Stimulated activated CD8-positive, alpha-beta memory T cell treated with anti-CD3 and anti-CD28 coated beads, Interleukin-7, amount 100 ng/mL, for 48 hours (primary cell): Measurements from ENCODE around the gene HADH.
"Not testable (repeated sequence)": the region's sequence is repeated elsewhere in the genome, so short reads cannot be mapped to it uniquely, and the experiment has no call there.

Experiments used
- DNase-seq, 2 donors: peaks; one replicate each; pipeline ENCODE4 v3.0.0-alpha.2; 2020; ENCODE audit warnings: low read depth in 1 of 2; ENCODE audit errors: extremely low read depth in 1 of 2

Gene HADH

GRCh38 chr4:108029731-108030130 lies 40.0 kb downstream of the HADH start:
- DNase-seq = no peak

- DNase-seq = peak; percentile 30 to 58
These were observed 40.6 kb downstream of the HADH start for GRCh38 chr4:108030332-108030731.

- peak in 1 of 2 donors; percentile 56 for DNase-seq
These were observed 41.9 kb downstream of the HADH start for GRCh38 chr4:108031427-108032083.

DNA sequence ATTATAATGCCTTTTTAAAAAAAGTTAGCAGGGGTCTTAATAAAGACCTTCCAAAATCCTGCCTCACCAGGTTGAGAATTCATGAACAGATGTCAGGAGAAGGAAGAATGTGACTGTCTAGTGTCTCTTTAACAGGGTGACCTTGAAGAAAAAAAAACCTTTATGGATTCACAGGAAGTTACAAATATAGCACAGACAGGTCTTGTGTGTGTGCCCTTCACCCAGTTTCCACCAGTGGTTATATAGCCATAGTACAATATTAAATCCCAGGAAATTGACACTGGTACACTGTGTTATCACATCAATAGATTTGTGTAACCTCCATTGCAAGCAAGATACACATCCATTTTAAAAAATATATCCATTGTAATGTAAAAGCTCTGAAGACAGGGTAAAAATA lies 43.7 kb downstream of the HADH start:
- no peak for DNase-seq

- DNase-seq = no peak
These were observed 44.9 kb downstream of the HADH start for GRCh38 chr4:108034565-108034964.

DNA sequence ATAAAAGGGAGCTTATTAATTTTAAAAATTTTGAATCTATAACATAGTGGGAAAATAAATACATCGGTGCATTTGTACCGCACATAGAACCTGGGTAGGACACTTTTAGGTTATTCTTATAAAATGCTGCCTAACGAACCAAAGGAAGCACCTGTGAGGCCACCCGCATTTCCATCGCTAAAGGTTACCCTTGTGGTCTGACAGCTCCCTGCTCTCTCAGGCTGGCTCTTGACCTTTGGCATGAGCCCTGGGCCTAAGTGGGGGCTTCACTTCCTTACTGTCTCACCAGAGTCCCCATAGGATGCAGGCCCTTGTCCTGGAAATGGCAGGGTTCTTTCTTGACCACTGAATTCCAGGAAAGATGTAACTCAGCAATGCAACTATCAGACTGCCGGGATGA lies 46.0 kb downstream of the HADH start:
- no peak for DNase-seq

DNA sequence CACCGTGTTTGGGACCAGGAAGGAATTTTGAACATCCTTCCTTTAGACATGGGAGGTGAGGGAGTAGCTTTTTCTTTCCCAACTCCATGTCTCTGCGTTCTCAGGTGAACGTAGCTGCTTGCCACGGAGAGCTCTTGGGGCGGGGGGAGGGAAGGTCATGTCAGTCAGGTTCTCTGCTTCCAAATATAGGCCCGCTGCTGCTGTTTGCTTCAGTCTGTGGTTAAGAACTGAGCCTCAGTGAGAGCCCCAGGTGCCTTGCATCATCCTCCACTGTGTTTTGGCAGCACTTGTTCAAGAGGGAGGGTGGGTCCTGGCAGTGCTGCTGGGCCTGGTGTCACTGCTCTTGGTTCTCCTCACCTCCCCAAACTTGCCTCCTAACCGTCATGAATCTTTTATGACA lies 46.5 kb downstream of the HADH start:
- DNase-seq = peak in 1 of 2 donors; percentile 67

DNA sequence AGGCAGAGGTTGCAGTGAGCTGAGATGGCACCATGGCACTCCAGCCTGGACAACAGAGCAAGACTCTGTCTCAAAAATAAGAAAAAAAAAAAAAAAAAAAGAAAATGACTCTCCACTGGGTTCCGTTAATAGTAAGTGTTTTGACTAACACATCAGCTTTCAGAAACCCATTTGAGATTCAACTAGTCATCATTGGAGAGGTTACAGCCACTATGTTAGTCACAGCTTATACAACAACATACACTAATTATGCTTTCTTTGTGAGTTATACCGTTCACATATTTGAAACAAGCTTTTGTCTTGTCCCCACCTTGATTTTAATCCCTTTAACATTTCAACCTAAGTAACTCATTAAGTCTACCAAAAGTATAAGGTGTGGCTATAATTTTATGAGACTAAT lies 48.2 kb downstream of the HADH start:
- no peak for DNase-seq

GRCh38 chr4:108042927-108043326 lies 53.2 kb downstream of the HADH start:
- no peak for DNase-seq

GRCh38 chr4:108043526-108043925 lies 53.8 kb downstream of the HADH start:
- DNase-seq = no peak

DNA sequence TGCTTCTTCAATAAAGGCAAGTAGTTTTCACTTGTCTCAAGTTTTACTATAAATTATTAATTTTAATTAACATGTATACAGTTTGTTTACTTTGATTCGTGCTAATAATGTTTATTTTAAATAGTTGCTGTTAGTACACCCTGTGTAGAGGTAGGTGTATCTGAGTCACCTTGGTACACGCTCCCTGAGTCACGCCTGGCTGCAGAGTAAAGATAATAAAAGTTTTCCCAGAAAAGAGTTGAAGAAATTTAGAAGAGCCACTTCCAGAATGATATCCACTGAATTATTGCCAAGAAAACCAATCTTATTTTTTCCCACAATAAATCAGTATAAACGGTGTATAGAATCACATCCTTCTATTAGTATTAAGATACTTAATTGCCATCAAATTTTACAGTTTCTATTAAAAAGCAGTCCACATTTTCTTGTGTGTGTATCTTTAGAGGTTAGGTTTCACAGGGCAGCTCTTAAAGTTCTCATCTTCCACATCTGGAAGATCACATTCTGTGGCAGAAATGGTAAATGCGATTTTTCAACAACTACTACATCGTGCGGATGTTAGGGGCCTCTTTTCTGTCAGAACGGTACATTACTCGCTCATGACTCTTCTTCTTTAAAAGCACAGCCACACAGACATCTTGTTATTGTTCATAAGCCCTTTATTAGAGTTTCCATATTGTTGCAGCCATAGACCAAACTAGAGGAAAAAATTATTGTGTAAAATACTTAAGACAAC lies 55.4 kb downstream of the HADH start:
- DNase-seq = no peak

GRCh38 chr4:108045687-108046024 lies 56.0 kb downstream of the HADH start:
- peak in 1 of 2 donors; percentile 26 for DNase-seq

GRCh38 chr4:108047199-108047598 lies 57.5 kb downstream of the HADH start:
- DNase-seq = no peak

- DNase-seq = no peak
These were observed 58.5 kb downstream of the HADH start for GRCh38 chr4:108048157-108048556.

- no peak for DNase-seq
These were observed 59.3 kb downstream of the HADH start for GRCh38 chr4:108048997-108049396.

- no peak for DNase-seq
These were observed 59.7 kb downstream of the HADH start for GRCh38 chr4:108049406-108049805.

GRCh38 chr4:108050166-108051111 lies 60.8 kb downstream of the HADH start:
- DNase-seq = not testable (repeated sequence)

DNA sequence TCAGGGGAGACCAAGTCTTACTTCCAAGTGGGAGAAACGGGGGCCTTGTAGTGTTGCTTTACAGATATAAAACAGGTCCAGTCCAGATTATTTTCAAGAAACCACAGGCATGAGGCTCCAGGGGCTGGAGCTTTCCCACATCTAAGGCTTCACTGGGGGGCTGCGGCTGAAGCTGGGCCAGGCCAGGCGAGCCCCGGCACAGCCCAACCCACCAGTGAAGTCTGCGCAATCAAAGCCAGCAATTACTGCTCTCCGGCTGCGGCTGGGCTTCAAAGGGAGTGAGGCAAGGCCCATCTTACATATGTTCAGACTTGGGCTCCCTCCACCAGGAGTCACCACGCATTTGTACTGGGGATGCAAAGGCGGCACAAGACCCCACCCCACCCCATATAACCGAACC lies 61.7 kb downstream of the HADH start:
- no peak for DNase-seq

- no peak for DNase-seq
These were observed 63.0 kb downstream of the HADH start for GRCh38 chr4:108052558-108053120.

DNA sequence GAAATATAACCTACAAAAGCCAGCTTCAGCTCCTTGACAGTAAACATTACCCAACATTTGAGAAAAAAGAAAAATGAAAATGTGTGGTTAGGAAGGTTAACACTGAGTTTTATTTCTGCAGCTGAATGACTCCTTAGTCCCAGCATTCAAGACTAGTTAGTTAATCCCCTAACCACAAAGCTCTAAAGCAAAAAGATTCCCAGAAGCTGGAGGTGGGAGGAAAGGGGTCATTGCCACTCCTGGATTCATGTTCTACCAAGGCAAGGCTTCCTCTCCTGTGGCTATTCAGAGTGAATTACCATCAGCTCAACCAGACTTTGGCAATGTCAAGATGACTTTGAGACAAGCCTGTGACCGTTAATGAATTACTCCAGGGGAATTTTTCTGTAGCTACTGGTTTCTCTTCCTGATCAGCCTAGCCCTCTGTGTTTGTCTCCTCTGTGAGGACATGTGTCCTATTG lies 63.6 kb downstream of the HADH start:
- no peak for DNase-seq

GRCh38 chr4:108054025-108054638 lies 64.4 kb downstream of the HADH start:
- no peak for DNase-seq
